ENCODE data around the gene BCL6. TPM values are rescaled to one million over a fixed set of nuclear protein-coding genes. Genes with fewer than 3 reads are reported as not detected.

BCL6 gene
- total and polyA plus RNA-seq, 2 donors (not counting 3 experiments of a cell fraction or from before 2014, with no cell fraction given): 6.9 to 12.1 TPM

GRCh38 chr3:187765342-187765741, 20.1 kb upstream of the BCL6 start:
- ChIA-PET POLR2A (no interaction called here), CTCF (no interaction called here)
- FAIRE-seq (no peak), DNase-seq (ENCODE audit: low read depth, low spot score) (peak; percentile 77)
- Histone ChIP-seq H3K9me3 (replicated peaks; ENCODE audit: control insufficient read depth, insufficient read depth, low read length) (no peaks in the 10 kb centered on the region), H3K4me1 (ENCODE audit: control insufficient read depth, extremely low read depth, insufficient read depth, low read length) (peaks cover 7% of the 10 kb centered on the region), H3K27me3 (ENCODE audit: control insufficient read depth in 2 of 2, insufficient read depth in 2 of 2, low read length in 2 of 2) (peaks cover 2% of the 10 kb centered on the region in 2 experiments), H3K4me2 (ENCODE audit: insufficient read depth, low read length) (no peak overlapping the region), H3K9me1 (replicated peaks; ENCODE audit: control insufficient read depth, extremely low read depth, insufficient read depth, low read length) (no peaks in the 10 kb centered on the region), H3K4me3 (replicated peaks in 1 of 3; ENCODE audit: insufficient read depth in 1 of 3, low read depth in 1 of 3, low read length in 3 of 3) (no peak overlapping the region), H2AFZ (ENCODE audit: low read depth, low read length) (no peak overlapping the region), H3K79me2 (ENCODE audit: control insufficient read depth, insufficient read depth, low read length) (no peaks in the 10 kb centered on the region), H4K20me1 (replicated peaks; ENCODE audit: control insufficient read depth, extremely low read depth, insufficient read depth, low read length) (no peaks in the 10 kb centered on the region), H3K36me3 (ENCODE audit: control insufficient read depth in 2 of 2, extremely low read depth in 1 of 2, insufficient read depth in 2 of 2, low read length in 2 of 2) (no peaks in the 10 kb centered on the region), H3K9ac (replicated peaks; ENCODE audit: extremely low read depth, insufficient read depth, low read length) (no peak overlapping the region), H3K27ac (ENCODE audit: insufficient read depth, low read depth, low read length) (no peak overlapping the region)
- dilution Hi-C loops (cut with MboI; ENCODE audit: extremely low pct_ligation_motif_present, low sequenced_read_pairs): no loop called here
- peak; percentile 39 for TF ChIP-seq JUN (IDR thresholded peaks at IDR 0.05; ENCODE audit: borderline replicate concordance, insufficient read depth, insufficient read length, low read depth)
- no peak for TF ChIP-seq MAX (IDR thresholded peaks at IDR 0.05; ENCODE audit: insufficient read depth, insufficient read length)
- TF ChIP-seq FOS (IDR thresholded peaks at IDR 0.05; ENCODE audit: borderline replicate concordance, insufficient read depth, low read length): peak; percentile 74
- BruUV-seq (replicated peaks): no TSS peak
- intact Hi-C loops (cut with micrococcal nuclease): no loop called here

- intact Hi-C loops (cut with micrococcal nuclease) (no loop called here), dilution Hi-C loops (cut with MboI; ENCODE audit: extremely low pct_ligation_motif_present, low sequenced_read_pairs) (no loop called here)
- Histone ChIP-seq H3K36me3 (ENCODE audit: control insufficient read depth in 2 of 2, extremely low read depth in 1 of 2, insufficient read depth in 2 of 2, low read length in 2 of 2) (no peaks in the 10 kb centered on the region), H3K9me3 (replicated peaks; ENCODE audit: control insufficient read depth, insufficient read depth, low read length) (no peaks in the 10 kb centered on the region), H3K9ac (replicated peaks; ENCODE audit: extremely low read depth, insufficient read depth, low read length) (no peak overlapping the region), H4K20me1 (replicated peaks; ENCODE audit: control insufficient read depth, extremely low read depth, insufficient read depth, low read length) (no peaks in the 10 kb centered on the region), H3K4me2 (ENCODE audit: insufficient read depth, low read length) (no peak overlapping the region), H3K4me3 (replicated peaks in 1 of 3; ENCODE audit: insufficient read depth in 1 of 3, low read depth in 1 of 3, low read length in 3 of 3) (no peak overlapping the region), H3K4me1 (ENCODE audit: control insufficient read depth, extremely low read depth, insufficient read depth, low read length) (peaks cover 7% of the 10 kb centered on the region), H3K9me1 (replicated peaks; ENCODE audit: control insufficient read depth, extremely low read depth, insufficient read depth, low read length) (no peaks in the 10 kb centered on the region), H3K27ac (ENCODE audit: insufficient read depth, low read depth, low read length) (no peak overlapping the region), H2AFZ (ENCODE audit: low read depth, low read length) (no peak overlapping the region), H3K27me3 (ENCODE audit: control insufficient read depth in 2 of 2, insufficient read depth in 2 of 2, low read length in 2 of 2) (peaks cover 2 to 5% of the 10 kb centered on the region in 2 experiments), H3K79me2 (ENCODE audit: control insufficient read depth, insufficient read depth, low read length) (no peaks in the 10 kb centered on the region)
- POLR2A ChIA-PET: no interaction called here
- FAIRE-seq (no peak), DNase-seq (ENCODE audit: low read depth, low spot score) (no peak)
- CTCF ChIA-PET: no interaction called here
- TF ChIP-seq FOS (IDR thresholded peaks at IDR 0.05; ENCODE audit: borderline replicate concordance, insufficient read depth, low read length) (no peak), EZH2 (IDR thresholded peaks at IDR 0.05; ENCODE audit: borderline replicate concordance, low read depth, low read length, severe bottlenecking) (no peak), POLR2AphosphoS5 (IDR thresholded peaks at IDR 0.05; ENCODE audit: insufficient read depth, low read depth, low read length) (no peak), POLR2A (IDR thresholded peaks at IDR 0.05; ENCODE audit: low read depth, low read length) (no peak), CTCF (IDR thresholded peaks at IDR 0.05; ENCODE audit: extremely low read depth in 1 of 2, insufficient read depth in 1 of 2, low read depth in 1 of 2, low read length in 2 of 2) (no peak), MYC (IDR thresholded peaks at IDR 0.05; ENCODE audit: low read depth, low read length) (no peak), GATA2 (IDR thresholded peaks at IDR 0.05; ENCODE audit: insufficient read depth, insufficient read length, low read depth, low read length) (no peak), MAX (IDR thresholded peaks at IDR 0.05; ENCODE audit: insufficient read depth, insufficient read length) (no peak), JUN (IDR thresholded peaks at IDR 0.05; ENCODE audit: borderline replicate concordance, insufficient read depth, insufficient read length, low read depth) (no peak)
- no TSS peak for BruUV-seq (replicated peaks)
Observed at GRCh38 chr3:187763850-187764648, 18.8 kb upstream of the BCL6 start.

All from endothelial cell of umbilical vein (primary cell).